ENCODE measurements around the gene RGS2.

The RGS2 gene

DNA sequence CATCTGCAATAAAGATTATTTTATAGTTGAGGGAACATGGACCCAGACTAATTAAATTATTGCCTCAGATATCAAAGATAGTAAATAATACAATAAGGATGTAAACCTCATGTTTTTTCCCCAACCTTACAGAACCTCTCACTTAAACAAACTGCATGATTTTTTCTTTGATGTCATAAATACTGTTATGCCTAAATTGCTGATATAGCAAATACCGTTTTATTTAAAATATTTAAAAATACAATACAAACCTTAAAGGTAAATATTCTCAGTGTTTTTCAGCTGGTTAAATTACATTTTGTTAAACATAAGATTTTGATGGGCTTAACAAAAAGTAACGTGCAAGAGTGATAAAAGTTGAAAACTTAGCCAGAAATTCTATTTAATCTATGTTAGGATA is 24.4 kb upstream of the RGS2 start:
- Histone ChIP-seq H3K36me3 (ENCODE audit: low read depth) (no peaks in the 10 kb centered on the region), H3K4me3 (ENCODE audit: severe bottlenecking) (no peak overlapping the region), H3K27me3 (ENCODE audit: insufficient read depth, poor library complexity, severe bottlenecking) (no peaks in the 10 kb centered on the region), H3K27ac (ENCODE audit: poor library complexity, severe bottlenecking) (no peak overlapping the region), H3K9me3 (ENCODE audit: severe bottlenecking) (no peaks in the 10 kb centered on the region), H3K4me1 (ENCODE audit: insufficient read depth, poor library complexity, severe bottlenecking) (no peaks in the 10 kb centered on the region)
- TF ChIP-seq, protein P1, sequence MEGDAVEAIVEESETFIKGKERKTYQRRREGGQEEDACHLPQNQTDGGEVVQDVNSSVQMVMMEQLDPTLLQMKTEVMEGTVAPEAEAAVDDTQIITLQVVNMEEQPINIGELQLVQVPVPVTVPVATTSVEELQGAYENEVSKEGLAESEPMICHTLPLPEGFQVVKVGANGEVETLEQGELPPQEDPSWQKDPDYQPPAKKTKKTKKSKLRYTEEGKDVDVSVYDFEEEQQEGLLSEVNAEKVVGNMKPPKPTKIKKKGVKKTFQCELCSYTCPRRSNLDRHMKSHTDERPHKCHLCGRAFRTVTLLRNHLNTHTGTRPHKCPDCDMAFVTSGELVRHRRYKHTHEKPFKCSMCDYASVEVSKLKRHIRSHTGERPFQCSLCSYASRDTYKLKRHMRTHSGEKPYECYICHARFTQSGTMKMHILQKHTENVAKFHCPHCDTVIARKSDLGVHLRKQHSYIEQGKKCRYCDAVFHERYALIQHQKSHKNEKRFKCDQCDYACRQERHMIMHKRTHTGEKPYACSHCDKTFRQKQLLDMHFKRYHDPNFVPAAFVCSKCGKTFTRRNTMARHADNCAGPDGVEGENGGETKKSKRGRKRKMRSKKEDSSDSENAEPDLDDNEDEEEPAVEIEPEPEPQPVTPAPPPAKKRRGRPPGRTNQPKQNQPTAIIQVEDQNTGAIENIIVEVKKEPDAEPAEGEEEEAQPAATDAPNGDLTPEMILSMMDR (IDR thresholded peaks at IDR 0.05; ENCODE audit: poor library complexity, severe bottlenecking), result no peak
- DNase-seq (ENCODE audit: low spot score) (no peak), ATAC-seq (ENCODE audit: low read depth) (no peak)

- Histone ChIP-seq H3K36me3 (ENCODE audit: low read depth) (no peaks in the 10 kb centered on the region), H3K4me3 (ENCODE audit: severe bottlenecking) (no peak overlapping the region), H3K4me1 (ENCODE audit: insufficient read depth, poor library complexity, severe bottlenecking) (no peaks in the 10 kb centered on the region), H3K27ac (ENCODE audit: poor library complexity, severe bottlenecking) (no peak overlapping the region), H3K9me3 (ENCODE audit: severe bottlenecking) (no peaks in the 10 kb centered on the region), H3K27me3 (ENCODE audit: insufficient read depth, poor library complexity, severe bottlenecking) (no peaks in the 10 kb centered on the region)
- TF ChIP-seq, protein P1 (IDR thresholded peaks at IDR 0.05; ENCODE audit: poor library complexity, severe bottlenecking), result no peak
- ATAC-seq (ENCODE audit: low read depth) (no peak), DNase-seq (ENCODE audit: low spot score) (no peak)
These were observed 22.3 kb upstream of the RGS2 start for GRCh38 chr1:192786576-192786975.

- no peaks in the 10 kb centered on the region for H3K36me3 ChIP-seq (ENCODE audit: low read depth)
- H3K27me3 ChIP-seq (ENCODE audit: insufficient read depth, poor library complexity, severe bottlenecking), result no peaks in the 10 kb centered on the region
- no peak overlapping the region for H3K27ac ChIP-seq (ENCODE audit: poor library complexity, severe bottlenecking)
- TF ChIP-seq, protein P1 (IDR thresholded peaks at IDR 0.05; ENCODE audit: poor library complexity, severe bottlenecking), result no peak
- no peak overlapping the region for H3K4me3 ChIP-seq (ENCODE audit: severe bottlenecking)
- no peaks in the 10 kb centered on the region for H3K4me1 ChIP-seq (ENCODE audit: insufficient read depth, poor library complexity, severe bottlenecking)
- ATAC-seq (ENCODE audit: low read depth) (peak; percentile 87), DNase-seq (ENCODE audit: low spot score) (no peak)
- no peaks in the 10 kb centered on the region for H3K9me3 ChIP-seq (ENCODE audit: severe bottlenecking)
These were observed 20.8 kb upstream of the RGS2 start for GRCh38 chr1:192787914-192788585.

DNA sequence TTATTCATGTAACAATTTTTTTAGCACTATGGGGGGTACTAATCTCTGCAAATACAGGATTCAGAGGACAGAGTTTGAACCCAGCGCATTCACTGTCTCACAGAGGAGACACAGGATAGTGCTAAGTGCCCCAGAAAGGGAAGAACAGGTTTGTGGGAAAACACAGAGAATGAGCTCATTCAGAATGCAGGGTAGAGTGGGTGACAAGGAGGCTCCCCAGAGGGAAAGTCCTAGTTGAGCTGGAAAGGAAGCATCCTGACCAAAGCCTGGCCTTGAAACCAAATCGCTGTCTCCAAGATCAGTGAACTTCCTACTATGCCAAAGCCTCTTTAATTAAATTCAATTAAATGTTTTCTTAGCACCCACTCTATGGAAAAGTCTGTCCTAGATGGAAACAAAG is 19.0 kb upstream of the RGS2 start:
- DNase-seq (ENCODE audit: low spot score) (no peak), ATAC-seq (ENCODE audit: low read depth) (no peak)
- Histone ChIP-seq H3K36me3 (ENCODE audit: low read depth) (no peaks in the 10 kb centered on the region), H3K4me3 (ENCODE audit: severe bottlenecking) (no peak overlapping the region), H3K4me1 (ENCODE audit: insufficient read depth, poor library complexity, severe bottlenecking) (no peaks in the 10 kb centered on the region), H3K9me3 (ENCODE audit: severe bottlenecking) (no peaks in the 10 kb centered on the region), H3K27ac (ENCODE audit: poor library complexity, severe bottlenecking) (no peak overlapping the region), H3K27me3 (ENCODE audit: insufficient read depth, poor library complexity, severe bottlenecking) (no peaks in the 10 kb centered on the region)
- TF ChIP-seq, protein P1 (IDR thresholded peaks at IDR 0.05; ENCODE audit: poor library complexity, severe bottlenecking), result no peak

- DNase-seq (ENCODE audit: low spot score), result no peak
- Histone ChIP-seq H3K9me3 (ENCODE audit: severe bottlenecking) (no peaks in the 10 kb centered on the region), H3K27me3 (ENCODE audit: insufficient read depth, poor library complexity, severe bottlenecking) (no peaks in the 10 kb centered on the region), H3K27ac (ENCODE audit: poor library complexity, severe bottlenecking) (no peak overlapping the region), H3K36me3 (ENCODE audit: low read depth) (no peaks in the 10 kb centered on the region), H3K4me3 (ENCODE audit: severe bottlenecking) (no peak overlapping the region), H3K4me1 (ENCODE audit: insufficient read depth, poor library complexity, severe bottlenecking) (no peaks in the 10 kb centered on the region)
- TF ChIP-seq, protein P1 (IDR thresholded peaks at IDR 0.05; ENCODE audit: poor library complexity, severe bottlenecking), result no peak
- no peak for ATAC-seq (ENCODE audit: low read depth)
These were observed 16.2 kb upstream of the RGS2 start for GRCh38 chr1:192792628-192793027.

Measured in RWPE2 (cell line).